Measurements from ENCODE around the gene ENKD1.

DNA sequence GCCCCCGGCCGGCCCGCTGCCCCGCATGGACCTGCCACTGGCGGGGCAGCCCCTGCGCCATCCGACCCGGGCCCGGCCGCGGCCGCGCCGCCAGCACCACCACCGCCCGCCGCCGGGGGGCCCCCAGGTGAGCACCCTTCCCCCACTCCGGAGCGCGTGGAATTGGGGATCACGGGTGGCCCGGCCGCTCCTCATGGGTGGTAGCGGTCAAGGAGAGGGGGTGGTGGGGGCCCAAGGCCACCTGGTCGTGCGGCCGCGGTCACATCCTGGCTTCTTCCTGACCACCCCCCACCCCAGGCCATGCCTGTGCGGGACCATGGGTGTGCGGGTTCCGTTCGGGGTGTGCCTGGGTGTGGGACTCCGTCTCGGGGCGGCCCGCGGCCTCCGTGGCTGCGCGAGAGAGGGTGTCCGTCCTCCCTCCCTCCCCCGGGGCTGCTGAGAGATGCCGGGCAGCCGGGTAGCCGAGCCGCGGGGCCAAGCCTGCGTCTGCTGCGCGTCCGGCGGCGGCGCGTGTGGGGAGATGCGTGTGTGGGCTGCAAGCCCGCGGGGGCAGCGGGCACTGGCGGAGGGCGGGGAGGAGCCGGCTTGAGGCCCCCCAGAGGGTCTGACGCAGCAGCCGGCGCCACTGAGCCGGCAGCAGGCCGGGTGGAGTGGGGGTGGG, 13.3 kb downstream of the ENKD1 start:
- TF ChIP-seq, protein P1, sequence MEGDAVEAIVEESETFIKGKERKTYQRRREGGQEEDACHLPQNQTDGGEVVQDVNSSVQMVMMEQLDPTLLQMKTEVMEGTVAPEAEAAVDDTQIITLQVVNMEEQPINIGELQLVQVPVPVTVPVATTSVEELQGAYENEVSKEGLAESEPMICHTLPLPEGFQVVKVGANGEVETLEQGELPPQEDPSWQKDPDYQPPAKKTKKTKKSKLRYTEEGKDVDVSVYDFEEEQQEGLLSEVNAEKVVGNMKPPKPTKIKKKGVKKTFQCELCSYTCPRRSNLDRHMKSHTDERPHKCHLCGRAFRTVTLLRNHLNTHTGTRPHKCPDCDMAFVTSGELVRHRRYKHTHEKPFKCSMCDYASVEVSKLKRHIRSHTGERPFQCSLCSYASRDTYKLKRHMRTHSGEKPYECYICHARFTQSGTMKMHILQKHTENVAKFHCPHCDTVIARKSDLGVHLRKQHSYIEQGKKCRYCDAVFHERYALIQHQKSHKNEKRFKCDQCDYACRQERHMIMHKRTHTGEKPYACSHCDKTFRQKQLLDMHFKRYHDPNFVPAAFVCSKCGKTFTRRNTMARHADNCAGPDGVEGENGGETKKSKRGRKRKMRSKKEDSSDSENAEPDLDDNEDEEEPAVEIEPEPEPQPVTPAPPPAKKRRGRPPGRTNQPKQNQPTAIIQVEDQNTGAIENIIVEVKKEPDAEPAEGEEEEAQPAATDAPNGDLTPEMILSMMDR (IDR thresholded peaks at IDR 0.05): no peak
- TF ChIP-seq, protein P2, sequence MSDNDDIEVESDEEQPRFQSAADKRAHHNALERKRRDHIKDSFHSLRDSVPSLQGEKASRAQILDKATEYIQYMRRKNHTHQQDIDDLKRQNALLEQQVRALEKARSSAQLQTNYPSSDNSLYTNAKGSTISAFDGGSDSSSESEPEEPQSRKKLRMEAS (CRISPR knock-in tag; IDR thresholded peaks at IDR 0.05): no peak
- TF ChIP-seq, protein P3, sequence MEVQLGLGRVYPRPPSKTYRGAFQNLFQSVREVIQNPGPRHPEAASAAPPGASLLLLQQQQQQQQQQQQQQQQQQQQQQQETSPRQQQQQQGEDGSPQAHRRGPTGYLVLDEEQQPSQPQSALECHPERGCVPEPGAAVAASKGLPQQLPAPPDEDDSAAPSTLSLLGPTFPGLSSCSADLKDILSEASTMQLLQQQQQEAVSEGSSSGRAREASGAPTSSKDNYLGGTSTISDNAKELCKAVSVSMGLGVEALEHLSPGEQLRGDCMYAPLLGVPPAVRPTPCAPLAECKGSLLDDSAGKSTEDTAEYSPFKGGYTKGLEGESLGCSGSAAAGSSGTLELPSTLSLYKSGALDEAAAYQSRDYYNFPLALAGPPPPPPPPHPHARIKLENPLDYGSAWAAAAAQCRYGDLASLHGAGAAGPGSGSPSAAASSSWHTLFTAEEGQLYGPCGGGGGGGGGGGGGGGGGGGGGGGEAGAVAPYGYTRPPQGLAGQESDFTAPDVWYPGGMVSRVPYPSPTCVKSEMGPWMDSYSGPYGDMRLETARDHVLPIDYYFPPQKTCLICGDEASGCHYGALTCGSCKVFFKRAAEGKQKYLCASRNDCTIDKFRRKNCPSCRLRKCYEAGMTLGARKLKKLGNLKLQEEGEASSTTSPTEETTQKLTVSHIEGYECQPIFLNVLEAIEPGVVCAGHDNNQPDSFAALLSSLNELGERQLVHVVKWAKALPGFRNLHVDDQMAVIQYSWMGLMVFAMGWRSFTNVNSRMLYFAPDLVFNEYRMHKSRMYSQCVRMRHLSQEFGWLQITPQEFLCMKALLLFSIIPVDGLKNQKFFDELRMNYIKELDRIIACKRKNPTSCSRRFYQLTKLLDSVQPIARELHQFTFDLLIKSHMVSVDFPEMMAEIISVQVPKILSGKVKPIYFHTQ (CRISPR knock-in tag; IDR thresholded peaks at IDR 0.05): no peak
- TF ChIP-seq, protein P4, sequence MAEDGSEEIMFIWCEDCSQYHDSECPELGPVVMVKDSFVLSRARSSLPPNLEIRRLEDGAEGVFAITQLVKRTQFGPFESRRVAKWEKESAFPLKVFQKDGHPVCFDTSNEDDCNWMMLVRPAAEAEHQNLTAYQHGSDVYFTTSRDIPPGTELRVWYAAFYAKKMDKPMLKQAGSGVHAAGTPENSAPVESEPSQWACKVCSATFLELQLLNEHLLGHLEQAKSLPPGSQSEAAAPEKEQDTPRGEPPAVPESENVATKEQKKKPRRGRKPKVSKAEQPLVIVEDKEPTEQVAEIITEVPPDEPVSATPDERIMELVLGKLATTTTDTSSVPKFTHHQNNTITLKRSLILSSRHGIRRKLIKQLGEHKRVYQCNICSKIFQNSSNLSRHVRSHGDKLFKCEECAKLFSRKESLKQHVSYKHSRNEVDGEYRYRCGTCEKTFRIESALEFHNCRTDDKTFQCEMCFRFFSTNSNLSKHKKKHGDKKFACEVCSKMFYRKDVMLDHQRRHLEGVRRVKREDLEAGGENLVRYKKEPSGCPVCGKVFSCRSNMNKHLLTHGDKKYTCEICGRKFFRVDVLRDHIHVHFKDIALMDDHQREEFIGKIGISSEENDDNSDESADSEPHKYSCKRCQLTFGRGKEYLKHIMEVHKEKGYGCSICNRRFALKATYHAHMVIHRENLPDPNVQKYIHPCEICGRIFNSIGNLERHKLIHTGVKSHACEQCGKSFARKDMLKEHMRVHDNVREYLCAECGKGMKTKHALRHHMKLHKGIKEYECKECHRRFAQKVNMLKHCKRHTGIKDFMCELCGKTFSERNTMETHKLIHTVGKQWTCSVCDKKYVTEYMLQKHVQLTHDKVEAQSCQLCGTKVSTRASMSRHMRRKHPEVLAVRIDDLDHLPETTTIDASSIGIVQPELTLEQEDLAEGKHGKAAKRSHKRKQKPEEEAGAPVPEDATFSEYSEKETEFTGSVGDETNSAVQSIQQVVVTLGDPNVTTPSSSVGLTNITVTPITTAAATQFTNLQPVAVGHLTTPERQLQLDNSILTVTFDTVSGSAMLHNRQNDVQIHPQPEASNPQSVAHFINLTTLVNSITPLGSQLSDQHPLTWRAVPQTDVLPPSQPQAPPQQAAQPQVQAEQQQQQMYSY (CRISPR knock-in tag; IDR thresholded peaks at IDR 0.05): no peak
- TF ChIP-seq, protein P5, sequence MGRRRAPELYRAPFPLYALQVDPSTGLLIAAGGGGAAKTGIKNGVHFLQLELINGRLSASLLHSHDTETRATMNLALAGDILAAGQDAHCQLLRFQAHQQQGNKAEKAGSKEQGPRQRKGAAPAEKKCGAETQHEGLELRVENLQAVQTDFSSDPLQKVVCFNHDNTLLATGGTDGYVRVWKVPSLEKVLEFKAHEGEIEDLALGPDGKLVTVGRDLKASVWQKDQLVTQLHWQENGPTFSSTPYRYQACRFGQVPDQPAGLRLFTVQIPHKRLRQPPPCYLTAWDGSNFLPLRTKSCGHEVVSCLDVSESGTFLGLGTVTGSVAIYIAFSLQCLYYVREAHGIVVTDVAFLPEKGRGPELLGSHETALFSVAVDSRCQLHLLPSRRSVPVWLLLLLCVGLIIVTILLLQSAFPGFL (CRISPR knock-in tag; IDR thresholded peaks at IDR 0.05; ENCODE audit: borderline replicate concordance): no peak
- TF ChIP-seq, protein P6, sequence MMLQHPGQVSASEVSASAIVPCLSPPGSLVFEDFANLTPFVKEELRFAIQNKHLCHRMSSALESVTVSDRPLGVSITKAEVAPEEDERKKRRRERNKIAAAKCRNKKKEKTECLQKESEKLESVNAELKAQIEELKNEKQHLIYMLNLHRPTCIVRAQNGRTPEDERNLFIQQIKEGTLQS (CRISPR knock-in tag; conservative IDR thresholded peaks at IDR 0.05): no peak
- no peak for TF ChIP-seq ELF4 (CRISPR knock-in tag; IDR thresholded peaks at IDR 0.05; ENCODE audit: low read depth)

All from WTC11 (cell line).